Colonic mucosa (tissue), 4 donors: ENCODE results near the gene OSBPL10. TPM values are rescaled to one million over a fixed set of nuclear protein-coding genes. Genes with fewer than 3 reads are reported as not detected.
A peak's percentile ranks its signal among the peaks of the same experiment; 100 is the strongest.

Experiments used
- DNase-seq: peaks from one replicate; pipeline ENCODE4 v3.0.0-alpha.2; 2020
- H3K27ac ChIP-seq: fragments of 200-600 bp; one replicate; pipeline ENCODE4 v1.8.0; 2021
- H3K27me3 ChIP-seq: fragments of 200-600 bp; one replicate; pipeline ENCODE4 v1.8.0; 2021
- H3K36me3 ChIP-seq: fragments of 200-600 bp; one replicate; pipeline ENCODE4 v1.8.0; 2021
- H3K4me1 ChIP-seq: fragments of 200-600 bp; one replicate; pipeline ENCODE4 v1.8.0; 2021; ENCODE audit warnings: mild to moderate bottlenecking
- H3K4me3 ChIP-seq: fragments of 200-600 bp; one replicate; pipeline ENCODE4 v1.8.0; 2021
- H3K9ac ChIP-seq, 2 donors: one replicate each; pipeline ENCODE4 v1.7.0; 2013; ENCODE audit warnings: control low read depth in 2 of 2, low read depth in 2 of 2, low read length in 2 of 2
- H3K9me3 ChIP-seq: fragments of 200-600 bp; one replicate; pipeline ENCODE4 v1.8.0; 2021
- CTCF ChIP-seq: fragments of 200-600 bp; IDR thresholded peaks from one replicate; pipeline ENCODE4 v1.8.0; 2022; ENCODE audit warnings: antibody characterized with exemption, mild to moderate bottlenecking
- intact Hi-C: fragments of 100-400 bp; cut with DNase I; formaldehyde crosslinking; loops from one replicate; pipeline ENCODE4 v1.14.1; 2022
- total RNA-seq, 2 donors: library from RNA; stranded (reverse); fragmentation: NEBNext Ultra II Directional in 1 of 2; extraction: Animal tissue kit (Norgen Biotek cat#: 25700) in 1 of 2; gene quantifications; one replicate each; pipeline ENCODE4 v1.2.1, GENCODE V29; 2021
- donor health status: healthy.
- donor health status: DM: no; HTN: no; CAD: no.
- donor health status: DM: no; HTN: no; CAD: no.

Gene OSBPL10
- total RNA-seq, 2 donors from 2014 or later, result 20.0 to 34.4 TPM

- DNase-seq, result no peak
- intact Hi-C loops, result loop anchor here (10.0 kb wide), 1 partner anchor 986 kb away; no protein-coding TSS in a partner anchor
- TF ChIP-seq CTCF, result no peak
Measured at GRCh38 chr3:31760654-31761053, 220.4 kb downstream of the OSBPL10 start.

GRCh38 chr3:31758322-31758965 is 222.6 kb downstream of the OSBPL10 start:
- Histone ChIP-seq H3K36me3 (no peaks in the 10 kb centered on the region), H3K4me3 (no peak overlapping the region), H3K9me3 (no peaks in the 10 kb centered on the region), H3K27me3 (no peaks in the 10 kb centered on the region), H3K4me1 (peaks cover 3% of the 10 kb centered on the region), H3K27ac (no peak overlapping the region), H3K9ac (no peak overlapping the region)
- no peak for TF ChIP-seq CTCF
- intact Hi-C loops, result no loop called here
- no peak for DNase-seq

More at GRCh38 chr3:31760654-31761053, 220.4 kb downstream of the OSBPL10 start:
- H3K4me3 ChIP-seq, result no peak overlapping the region
- no peaks in the 10 kb centered on the region for H3K36me3 ChIP-seq
- H3K27ac ChIP-seq, result no peak overlapping the region
- H3K9ac ChIP-seq, result no peak overlapping the region
- H3K27me3 ChIP-seq, result no peaks in the 10 kb centered on the region
- H3K4me1 ChIP-seq, result peaks cover 3% of the 10 kb centered on the region
- H3K9me3 ChIP-seq, result no peaks in the 10 kb centered on the region

GRCh38 chr3:31755926-31756658 is 225.0 kb downstream of the OSBPL10 start:
- peak; percentile 30 for DNase-seq
- Histone ChIP-seq H3K27ac (no peak overlapping the region), H3K4me3 (no peak overlapping the region), H3K4me1 (peaks cover 3% of the 10 kb centered on the region), H3K36me3 (no peaks in the 10 kb centered on the region), H3K9ac (no peak overlapping the region), H3K27me3 (no peaks in the 10 kb centered on the region), H3K9me3 (no peaks in the 10 kb centered on the region)
- TF ChIP-seq CTCF, result no peak
- intact Hi-C loops, result no loop called here

GRCh38 chr3:31754575-31755278 is 226.3 kb downstream of the OSBPL10 start:
- Histone ChIP-seq H3K27me3 (no peaks in the 10 kb centered on the region), H3K4me1 (peaks cover 3% of the 10 kb centered on the region), H3K27ac (no peak overlapping the region), H3K4me3 (no peak overlapping the region), H3K9ac (no peak overlapping the region), H3K36me3 (no peaks in the 10 kb centered on the region), H3K9me3 (no peaks in the 10 kb centered on the region)
- no peak for DNase-seq
- intact Hi-C loops, result no loop called here
- no peak for TF ChIP-seq CTCF

GRCh38 chr3:31753050-31753425 is 228.0 kb downstream of the OSBPL10 start:
- peaks cover 3% of the 10 kb centered on the region for H3K4me1 ChIP-seq

More at GRCh38 chr3:31753050-31753425, 228.0 kb downstream of the OSBPL10 start:
- no peak overlapping the region for H3K27ac ChIP-seq
- no peaks in the 10 kb centered on the region for H3K9me3 ChIP-seq
- no peak for TF ChIP-seq CTCF
- no peak overlapping the region for H3K9ac ChIP-seq
- H3K4me3 ChIP-seq, result no peak overlapping the region
- H3K27me3 ChIP-seq, result no peaks in the 10 kb centered on the region
- intact Hi-C loops, result no loop called here
- no peak for DNase-seq
- H3K36me3 ChIP-seq, result no peaks in the 10 kb centered on the region
